NK-92 (cell line): Measurements from ENCODE around the gene ORAI1.
"Not testable (repeated sequence)": the region's sequence is repeated elsewhere in the genome, so short reads cannot be mapped to it uniquely, and the experiment has no call there.

Source experiments
- DNase-seq: peaks from one replicate; lab custom pipeline; 2025; ENCODE audit not compliant: unreplicated experiment; lab: John Stamatoyannopoulos, UW

ORAI1 gene

GRCh38 chr12:121648458-121649028 lies 22.2 kb downstream of the ORAI1 start:
- no peak for DNase-seq

DNA sequence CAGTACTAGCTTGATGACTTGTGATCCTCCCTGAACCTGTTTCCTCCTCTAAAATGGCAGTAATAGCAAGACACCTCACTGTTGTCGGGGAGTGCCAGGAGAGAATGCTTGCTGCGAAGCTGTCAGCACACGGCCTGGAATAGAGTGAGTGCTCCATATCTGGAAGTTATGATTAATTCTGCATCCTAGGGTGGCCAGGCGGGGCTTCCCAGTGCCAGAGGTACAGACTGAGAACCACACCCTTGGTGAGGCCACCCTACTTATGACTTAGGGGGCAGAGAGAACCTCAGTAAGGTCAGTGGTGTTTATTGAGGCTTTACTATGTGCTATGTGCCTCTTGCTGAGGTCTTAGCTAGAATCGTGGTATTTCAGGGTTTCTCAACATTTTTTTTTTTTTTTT lies 23.0 kb downstream of the ORAI1 start:
- no peak for DNase-seq

- no peak for DNase-seq
Measured at GRCh38 chr12:121649819-121650353, 23.6 kb downstream of the ORAI1 start.

GRCh38 chr12:121651320-121651719 lies 25.0 kb downstream of the ORAI1 start:
- no peak for DNase-seq

GRCh38 chr12:121652767-121653497 lies 26.6 kb downstream of the ORAI1 start:
- DNase-seq: no peak

- no peak for DNase-seq
Measured at GRCh38 chr12:121653999-121654398, 27.7 kb downstream of the ORAI1 start.

- DNase-seq: no peak
Measured at GRCh38 chr12:121656122-121656521, 29.8 kb downstream of the ORAI1 start.

DNA sequence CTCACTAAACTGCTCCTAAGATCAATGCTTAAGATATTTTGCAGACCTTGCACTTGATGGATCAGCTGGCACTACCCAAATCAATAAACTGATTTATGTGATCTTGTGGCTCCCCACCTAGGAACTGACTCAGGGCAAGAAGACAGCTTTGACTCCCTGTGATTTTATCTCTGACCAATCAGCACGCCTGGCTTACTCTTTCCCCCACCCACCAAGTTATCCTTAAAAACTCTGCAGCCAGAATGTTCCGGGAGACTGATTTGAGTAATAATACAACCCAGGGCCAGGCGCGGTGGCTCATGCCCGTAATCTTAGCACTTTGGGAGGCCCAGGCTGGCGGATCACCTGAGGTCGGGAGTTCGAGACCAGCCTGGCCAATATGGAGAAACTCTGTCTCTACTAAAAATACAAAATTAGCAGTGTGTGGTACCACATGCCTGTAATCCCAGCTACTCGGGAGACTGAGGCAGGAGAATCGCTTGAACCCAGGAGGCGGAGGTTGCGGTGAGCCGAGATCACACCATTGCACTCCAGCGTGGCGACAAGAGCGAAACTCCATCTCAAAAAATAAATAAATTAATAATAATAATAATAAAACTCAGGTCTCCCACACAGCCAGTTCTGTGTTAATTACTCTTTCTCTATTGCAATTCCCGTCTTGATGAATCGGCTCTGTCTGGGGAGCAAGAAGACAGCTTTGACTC lies 31.1 kb downstream of the ORAI1 start:
- DNase-seq: no peak

DNA sequence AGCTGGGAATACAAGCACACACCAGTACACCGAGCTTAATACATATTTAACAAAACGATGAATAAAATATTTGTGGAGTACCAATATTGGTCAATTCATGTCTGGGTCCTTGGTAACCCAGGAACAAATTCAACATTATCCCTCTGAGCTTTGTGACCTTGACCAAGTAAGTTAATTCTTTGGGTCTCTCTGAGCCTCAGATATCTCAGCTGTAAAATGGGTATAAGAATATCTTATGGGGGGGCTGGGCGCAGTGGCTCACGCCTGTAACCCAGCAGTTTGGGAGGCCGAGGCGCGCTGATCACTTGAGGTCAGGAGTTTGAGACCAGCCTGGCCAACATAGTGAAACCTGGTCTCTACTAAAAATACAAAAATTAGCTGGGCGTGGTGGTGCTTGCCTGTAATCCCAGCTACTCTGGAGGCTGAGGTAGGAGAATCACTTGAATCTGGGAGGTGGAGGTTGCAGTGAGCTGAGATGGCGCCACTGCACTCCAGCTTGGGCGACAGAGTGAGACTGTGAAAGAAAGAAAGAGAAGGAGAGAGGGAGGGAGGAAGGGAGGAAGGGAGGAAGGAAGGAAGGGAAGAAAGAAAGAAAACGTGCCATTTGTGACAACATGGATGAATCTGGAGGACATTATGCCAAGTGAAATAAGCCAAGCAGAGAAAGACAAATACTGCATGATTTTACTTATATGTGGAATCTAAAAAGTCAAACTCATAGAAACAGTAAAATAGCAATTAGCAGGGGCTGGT lies 35.2 kb downstream of the ORAI1 start:
- DNase-seq: not testable (repeated sequence)

GRCh38 chr12:121663610-121663929 lies 37.2 kb downstream of the ORAI1 start:
- DNase-seq: no peak

DNA sequence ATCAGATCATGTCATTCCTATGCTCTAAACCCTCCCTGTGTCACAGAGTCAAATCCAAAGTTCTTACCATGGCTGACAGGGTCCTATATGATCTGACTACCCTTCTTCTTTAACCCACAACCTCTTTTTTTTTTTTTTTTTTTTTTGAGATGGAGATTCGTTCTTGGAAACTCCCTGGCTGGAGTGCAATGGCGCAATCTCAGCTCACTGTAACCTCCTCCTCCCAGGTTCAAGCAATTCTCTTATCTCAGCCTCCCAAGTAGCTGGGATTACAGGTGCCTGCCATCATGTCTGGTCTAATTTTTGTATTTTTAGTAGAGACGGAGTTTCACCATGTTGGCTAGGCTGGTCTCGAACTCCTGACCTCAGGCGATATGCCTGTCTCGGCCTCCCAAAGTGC lies 40.5 kb downstream of the ORAI1 start:
- DNase-seq: not testable (repeated sequence)

GRCh38 chr12:121668750-121669520 lies 42.6 kb downstream of the ORAI1 start:
- no peak for DNase-seq

DNA sequence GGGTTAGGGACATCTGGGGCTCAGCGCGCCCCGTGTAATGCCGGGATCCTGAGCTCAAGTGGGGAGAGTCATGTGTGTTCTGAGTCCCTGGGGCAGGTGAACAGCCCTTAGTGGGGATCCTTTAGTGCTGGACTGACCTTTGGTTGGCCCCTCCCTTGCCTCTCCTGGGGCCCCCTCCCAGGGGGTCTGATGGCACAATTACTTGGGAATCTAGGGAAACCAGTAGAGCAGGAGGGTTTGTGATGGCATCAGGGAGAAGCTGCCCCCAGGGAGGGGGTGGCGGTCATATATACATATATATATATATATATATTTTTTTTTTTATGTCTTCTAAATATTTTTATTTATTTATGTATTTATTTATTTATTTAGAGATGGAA lies 43.2 kb downstream of the ORAI1 start, which contains the start of gene MORN3:
MORN3 (minus strand) TSS at position 134 of the 380 bp plus-strand sequence. CDS start 171 bp downstream, outside the sequence.
- DNase-seq: no peak

GRCh38 chr12:121673013-121673511 lies 46.7 kb downstream of the ORAI1 start:
- DNase-seq: no peak

- DNase-seq: no peak
Measured at GRCh38 chr12:121676190-121676589, 49.9 kb downstream of the ORAI1 start.

DNA sequence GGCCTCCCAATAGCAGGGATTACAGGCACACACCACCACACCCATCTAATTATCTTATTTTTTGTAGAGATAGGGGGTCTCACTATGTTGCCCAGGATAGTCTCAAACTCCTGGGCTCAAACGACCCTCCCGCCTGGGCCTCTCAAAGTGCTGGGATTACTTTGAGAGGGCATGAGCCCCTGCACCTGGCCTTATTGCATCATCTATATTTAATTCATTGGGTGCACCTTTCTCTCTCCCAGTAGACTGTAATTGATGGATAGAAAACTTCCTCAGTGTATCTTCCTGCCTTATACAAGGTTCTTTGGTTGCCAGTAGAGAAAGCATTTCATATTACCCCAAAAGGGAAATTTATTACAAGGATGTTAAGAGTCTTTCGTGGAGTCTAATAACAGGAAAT lies 52.0 kb downstream of the ORAI1 start:
- no peak for DNase-seq

- no peak for DNase-seq
Measured at GRCh38 chr12:121678716-121679300, 52.5 kb downstream of the ORAI1 start.

- not testable (repeated sequence) for DNase-seq
Measured at GRCh38 chr12:121679661-121680197, 53.4 kb downstream of the ORAI1 start.

GRCh38 chr12:121688966-121689365 lies 62.6 kb downstream of the ORAI1 start:
- no peak for DNase-seq

DNA sequence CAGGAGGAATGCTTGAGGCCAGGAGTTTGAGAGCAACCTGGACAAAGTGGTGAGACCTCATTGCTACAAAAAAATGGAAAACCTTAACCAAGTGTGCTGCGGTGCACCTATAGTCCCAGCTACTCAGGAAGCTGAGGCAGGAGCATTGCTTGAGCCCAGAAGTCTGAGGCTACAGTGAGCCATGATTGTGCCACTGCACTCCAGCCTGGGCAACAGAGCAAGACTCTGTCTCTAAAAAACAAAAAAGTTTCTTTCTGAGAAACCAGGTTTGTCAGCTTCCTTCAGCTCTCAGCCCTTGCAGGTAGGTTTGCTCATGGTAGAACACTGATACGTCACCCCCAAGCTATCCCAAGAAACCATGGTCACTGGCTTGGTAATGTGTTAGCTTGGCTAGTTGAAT lies 63.1 kb downstream of the ORAI1 start:
- DNase-seq: no peak
